Ishikawa (cell line): ENCODE measurements around the gene ULK4.
A peak's percentile ranks its signal among the peaks of the same experiment; 100 is the strongest.

Source experiments
- CEBPB ChIP-seq: IDR thresholded peaks from 2 replicates; pipeline ENCODE4 v1.6.1; 2012
- CREB1 ChIP-seq: IDR thresholded peaks from 2 replicates; pipeline ENCODE4 v1.6.1; 2012; ENCODE audit warnings: low read depth
- EGR1 ChIP-seq: IDR thresholded peaks from 2 replicates; pipeline ENCODE4 v1.6.1; 2012
- EP300 ChIP-seq: IDR thresholded peaks from 2 replicates; pipeline ENCODE4 v1.6.1; 2012; ENCODE audit warnings: borderline replicate concordance
- NFIC ChIP-seq: IDR thresholded peaks from 2 replicates; pipeline ENCODE4 v1.6.1; 2012
- RAD21 ChIP-seq: IDR thresholded peaks from 2 replicates; pipeline ENCODE4 v1.6.1; 2012; ENCODE audit warnings: low read depth
- TAF1 ChIP-seq: IDR thresholded peaks from 2 replicates; pipeline ENCODE4 v1.6.1; 2012; ENCODE audit warnings: low read depth, mild to moderate bottlenecking
- TCF12 ChIP-seq: IDR thresholded peaks from 2 replicates; pipeline ENCODE4 v1.6.1; 2012; ENCODE audit warnings: low read depth
- YY1 ChIP-seq: IDR thresholded peaks from 2 replicates; pipeline ENCODE4 v1.6.1; 2012; ENCODE audit warnings: low read depth
- TF ChIP-seq, protein P1 (sequence below): IDR thresholded peaks from 2 replicates; pipeline ENCODE4 v1.6.1; 2012; ENCODE audit warnings: low read depth, mild to moderate bottlenecking
- TF ChIP-seq, protein P2 (sequence below): IDR thresholded peaks from 2 replicates; pipeline ENCODE4 v1.6.1; 2012

DNA sequence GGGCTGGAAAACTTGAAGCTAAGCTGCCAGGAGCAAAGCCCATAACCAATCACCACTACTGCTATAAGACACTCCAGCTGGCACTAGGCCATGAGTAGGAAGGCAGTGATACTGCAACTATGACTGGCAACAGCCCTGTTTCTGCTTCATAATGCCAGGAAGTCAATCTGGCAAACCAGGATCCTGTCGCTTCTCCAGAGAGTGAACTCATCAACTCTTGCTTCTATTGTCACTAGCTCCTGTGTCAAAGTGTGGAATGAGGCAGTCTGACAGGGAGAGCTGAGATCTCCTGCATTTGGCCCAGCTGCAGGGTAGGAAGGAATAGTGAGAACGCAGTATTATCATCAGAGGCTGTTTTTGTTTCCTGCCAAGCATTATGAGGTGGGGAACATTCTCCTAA is 657.3 kb downstream of the ULK4 start:
- TF ChIP-seq TCF12 (no peak), RAD21 (no peak), CEBPB (no peak), EP300 (no peak), EGR1 (no peak), YY1 (no peak), CREB1 (no peak), NFIC (peak; percentile 42), TAF1 (no peak)
- TF ChIP-seq, protein P1, sequence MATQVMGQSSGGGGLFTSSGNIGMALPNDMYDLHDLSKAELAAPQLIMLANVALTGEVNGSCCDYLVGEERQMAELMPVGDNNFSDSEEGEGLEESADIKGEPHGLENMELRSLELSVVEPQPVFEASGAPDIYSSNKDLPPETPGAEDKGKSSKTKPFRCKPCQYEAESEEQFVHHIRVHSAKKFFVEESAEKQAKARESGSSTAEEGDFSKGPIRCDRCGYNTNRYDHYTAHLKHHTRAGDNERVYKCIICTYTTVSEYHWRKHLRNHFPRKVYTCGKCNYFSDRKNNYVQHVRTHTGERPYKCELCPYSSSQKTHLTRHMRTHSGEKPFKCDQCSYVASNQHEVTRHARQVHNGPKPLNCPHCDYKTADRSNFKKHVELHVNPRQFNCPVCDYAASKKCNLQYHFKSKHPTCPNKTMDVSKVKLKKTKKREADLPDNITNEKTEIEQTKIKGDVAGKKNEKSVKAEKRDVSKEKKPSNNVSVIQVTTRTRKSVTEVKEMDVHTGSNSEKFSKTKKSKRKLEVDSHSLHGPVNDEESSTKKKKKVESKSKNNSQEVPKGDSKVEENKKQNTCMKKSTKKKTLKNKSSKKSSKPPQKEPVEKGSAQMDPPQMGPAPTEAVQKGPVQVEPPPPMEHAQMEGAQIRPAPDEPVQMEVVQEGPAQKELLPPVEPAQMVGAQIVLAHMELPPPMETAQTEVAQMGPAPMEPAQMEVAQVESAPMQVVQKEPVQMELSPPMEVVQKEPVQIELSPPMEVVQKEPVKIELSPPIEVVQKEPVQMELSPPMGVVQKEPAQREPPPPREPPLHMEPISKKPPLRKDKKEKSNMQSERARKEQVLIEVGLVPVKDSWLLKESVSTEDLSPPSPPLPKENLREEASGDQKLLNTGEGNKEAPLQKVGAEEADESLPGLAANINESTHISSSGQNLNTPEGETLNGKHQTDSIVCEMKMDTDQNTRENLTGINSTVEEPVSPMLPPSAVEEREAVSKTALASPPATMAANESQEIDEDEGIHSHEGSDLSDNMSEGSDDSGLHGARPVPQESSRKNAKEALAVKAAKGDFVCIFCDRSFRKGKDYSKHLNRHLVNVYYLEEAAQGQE: no peak
- TF ChIP-seq, protein P2, sequence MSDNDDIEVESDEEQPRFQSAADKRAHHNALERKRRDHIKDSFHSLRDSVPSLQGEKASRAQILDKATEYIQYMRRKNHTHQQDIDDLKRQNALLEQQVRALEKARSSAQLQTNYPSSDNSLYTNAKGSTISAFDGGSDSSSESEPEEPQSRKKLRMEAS: no peak
